ENCODE results near the gene TSTD2.
A peak's percentile ranks its signal among the peaks of the same experiment; 100 is the strongest.

Gene TSTD2

GRCh38 chr9:97567894-97568202, 65.3 kb downstream of the TSTD2 start:
- H3K27ac ChIP-seq = no peak overlapping the region
- TF ChIP-seq CTCF (IDR thresholded peaks at IDR 0.05; ENCODE audit: low read depth, low read length) = no peak
- no peak for DNase-seq
- no peak overlapping the region for H3K4me3 ChIP-seq (ENCODE audit: low read depth, low read length)
- H3K9me3 ChIP-seq (ENCODE audit: severe bottlenecking) = no peaks in the 10 kb centered on the region
- no peaks in the 10 kb centered on the region for H3K27me3 ChIP-seq (ENCODE audit: insufficient read depth, low read depth, severe bottlenecking)
- no peaks in the 10 kb centered on the region for H3K36me3 ChIP-seq

- TF ChIP-seq CTCF (IDR thresholded peaks at IDR 0.05; ENCODE audit: low read depth, low read length) = no peak
- Histone ChIP-seq H3K27me3 (ENCODE audit: insufficient read depth, low read depth, severe bottlenecking) (no peaks in the 10 kb centered on the region), H3K4me3 (ENCODE audit: low read depth, low read length) (no peak overlapping the region), H3K9me3 (ENCODE audit: severe bottlenecking) (no peaks in the 10 kb centered on the region), H3K27ac (no peak overlapping the region), H3K36me3 (no peaks in the 10 kb centered on the region)
- no peak for DNase-seq
These were observed 65.8 kb downstream of the TSTD2 start for GRCh38 chr9:97567182-97567893.

- DNase-seq = peak; percentile 3
- H3K36me3 ChIP-seq = no peaks in the 10 kb centered on the region
- no peak overlapping the region for H3K27ac ChIP-seq
- no peak for TF ChIP-seq CTCF (IDR thresholded peaks at IDR 0.05; ENCODE audit: low read depth, low read length)
- no peaks in the 10 kb centered on the region for H3K27me3 ChIP-seq (ENCODE audit: insufficient read depth, low read depth, severe bottlenecking)
- H3K9me3 ChIP-seq (ENCODE audit: severe bottlenecking) = no peaks in the 10 kb centered on the region
- H3K4me3 ChIP-seq (ENCODE audit: low read depth, low read length) = no peak overlapping the region
These were observed 67.9 kb downstream of the TSTD2 start for GRCh38 chr9:97565262-97565661.

- H3K27ac ChIP-seq = no peak overlapping the region
These were observed 68.6 kb downstream of the TSTD2 start for GRCh38 chr9:97564291-97565175.

GRCh38 chr9:97563458-97564135, 69.6 kb downstream of the TSTD2 start:
- Histone ChIP-seq H3K9me3 (ENCODE audit: severe bottlenecking) (no peaks in the 10 kb centered on the region), H3K4me3 (ENCODE audit: low read depth, low read length) (no peak overlapping the region), H3K27me3 (ENCODE audit: insufficient read depth, low read depth, severe bottlenecking) (no peaks in the 10 kb centered on the region), H3K27ac (no peak overlapping the region), H3K36me3 (no peaks in the 10 kb centered on the region)
- no peak for TF ChIP-seq CTCF (IDR thresholded peaks at IDR 0.05; ENCODE audit: low read depth, low read length)
- DNase-seq = no peak

More at GRCh38 chr9:97564291-97565175, 68.6 kb downstream of the TSTD2 start:
- Histone ChIP-seq H3K27me3 (ENCODE audit: insufficient read depth, low read depth, severe bottlenecking) (no peaks in the 10 kb centered on the region), H3K36me3 (no peaks in the 10 kb centered on the region), H3K4me3 (ENCODE audit: low read depth, low read length) (no peak overlapping the region), H3K9me3 (ENCODE audit: severe bottlenecking) (no peaks in the 10 kb centered on the region)
- DNase-seq = no peak
- TF ChIP-seq CTCF (IDR thresholded peaks at IDR 0.05; ENCODE audit: low read depth, low read length) = no peak
